CD1c-positive myeloid dendritic cell (primary cell): ENCODE data around the gene AGTR1.
"Not testable (repeated sequence)": the region's sequence is repeated elsewhere in the genome, so short reads cannot be mapped to it uniquely, and the experiment has no call there.

Source experiments
- DNase-seq: peaks from one replicate; pipeline ENCODE4 v3.0.0-alpha.2; 2016; ENCODE audit errors: extremely low spot score

The AGTR1 gene

DNA sequence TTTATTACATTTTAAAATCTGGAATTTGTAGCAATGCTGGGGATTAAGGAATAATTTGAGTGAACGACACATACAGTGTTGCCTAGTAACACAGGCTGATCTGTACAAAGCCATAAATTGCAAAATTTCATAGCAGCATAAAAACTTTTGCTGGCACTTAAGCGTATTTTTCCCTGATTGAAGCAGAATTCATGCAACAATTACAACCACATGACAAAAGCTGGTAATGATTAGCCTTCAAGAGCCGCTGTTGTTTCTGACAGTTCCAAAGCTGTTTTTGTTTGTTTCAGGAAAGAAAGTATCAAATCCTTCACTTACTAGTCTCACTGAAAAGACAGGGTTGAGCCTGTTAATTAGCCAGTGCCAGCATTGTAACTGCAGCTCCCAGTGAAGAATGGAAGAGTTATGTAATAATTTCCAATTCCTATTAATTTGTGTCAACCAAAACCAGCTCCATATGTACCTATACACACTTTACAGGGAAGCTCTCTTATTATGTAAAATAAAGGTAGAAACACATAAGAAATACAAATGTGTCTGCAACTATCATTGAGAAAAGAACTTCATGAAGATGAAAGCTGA is 60.7 kb downstream of the AGTR1 start:
- DNase-seq = no peak

DNA sequence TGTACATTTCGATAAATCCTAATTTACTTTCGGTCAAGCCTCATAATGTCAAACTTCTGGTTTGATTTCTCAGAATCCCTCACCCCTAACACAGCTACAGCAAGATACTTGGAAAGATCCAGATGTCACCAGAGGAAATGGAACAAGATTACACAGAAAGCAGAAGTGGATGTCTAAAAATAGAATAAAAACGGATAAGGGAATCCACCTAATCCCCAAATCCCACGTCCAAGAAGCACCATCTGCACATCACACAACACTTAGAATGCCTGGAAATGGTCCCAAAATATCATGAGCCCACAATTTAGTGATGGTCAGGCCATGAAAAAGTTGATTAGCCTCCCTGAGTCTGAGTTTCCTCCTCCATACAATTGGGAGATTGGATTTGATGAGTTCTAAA is 61.7 kb downstream of the AGTR1 start:
- DNase-seq = peak; percentile 9

DNA sequence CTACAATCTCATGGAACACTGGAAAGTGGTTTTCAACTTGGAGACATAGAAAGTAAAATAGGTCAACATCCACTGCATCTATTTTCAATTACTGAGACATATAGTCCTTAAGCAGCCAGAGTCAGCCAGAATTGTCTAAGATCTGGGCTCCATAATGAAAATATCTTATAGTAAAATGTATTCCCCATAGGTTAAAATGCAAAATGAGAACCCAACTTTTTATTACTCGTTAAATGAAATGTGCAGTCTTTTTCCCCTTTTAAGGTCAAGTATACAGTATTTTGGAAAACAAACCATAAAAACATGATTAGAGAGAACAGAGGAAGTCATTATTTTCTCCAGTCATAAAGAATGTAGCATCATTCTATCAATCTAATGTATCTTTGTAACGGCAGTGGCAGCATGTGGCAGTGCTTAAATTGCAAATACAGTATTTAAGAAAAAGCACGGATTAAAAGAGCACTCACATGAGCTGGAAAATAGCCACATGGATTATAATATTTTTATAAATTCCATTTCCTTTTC is 65.5 kb downstream of the AGTR1 start:
- DNase-seq = no peak

- DNase-seq = no peak
Measured at GRCh38 chr3:148763986-148764935, 66.6 kb downstream of the AGTR1 start.

GRCh38 chr3:148772361-148772760 is 74.7 kb downstream of the AGTR1 start:
- no peak for DNase-seq

DNA sequence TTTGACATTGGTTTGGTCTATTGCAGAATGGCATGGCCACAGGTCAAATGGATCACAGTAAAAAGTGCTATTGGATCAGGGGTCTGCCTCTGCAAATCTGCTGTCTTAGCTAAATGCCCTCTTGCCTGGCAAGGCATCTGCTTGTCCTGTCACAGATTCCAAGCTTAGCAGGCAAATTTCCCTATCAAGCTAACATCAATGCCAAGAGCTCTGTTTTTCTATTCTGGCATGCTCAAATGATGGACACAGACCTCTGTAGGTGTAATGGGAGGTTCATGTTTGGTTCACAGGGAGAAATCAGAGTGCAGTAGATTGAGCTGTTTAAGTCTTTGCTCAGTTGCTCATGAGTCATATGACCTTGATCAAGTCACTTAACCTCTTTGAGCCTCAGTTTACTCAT is 75.1 kb downstream of the AGTR1 start:
- DNase-seq = no peak

DNA sequence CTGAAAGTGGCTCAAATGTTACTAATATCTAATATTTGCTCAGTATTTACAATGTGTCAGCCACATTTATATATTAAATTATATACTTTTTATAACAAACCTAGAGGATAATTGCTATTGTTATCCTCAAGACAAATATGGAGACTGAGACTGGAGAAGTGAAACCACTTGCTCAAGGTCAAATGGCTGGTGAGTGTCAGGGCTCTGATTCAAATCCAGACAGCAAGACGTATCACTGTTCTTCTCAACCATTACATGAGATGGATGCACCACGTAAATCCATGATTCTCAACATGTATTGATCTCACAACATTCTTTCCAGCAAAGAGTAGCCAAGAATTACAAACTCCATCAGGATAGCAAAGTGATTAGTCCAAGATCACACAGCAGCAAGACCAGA is 76.1 kb downstream of the AGTR1 start:
- peak; percentile 11 for DNase-seq

DNA sequence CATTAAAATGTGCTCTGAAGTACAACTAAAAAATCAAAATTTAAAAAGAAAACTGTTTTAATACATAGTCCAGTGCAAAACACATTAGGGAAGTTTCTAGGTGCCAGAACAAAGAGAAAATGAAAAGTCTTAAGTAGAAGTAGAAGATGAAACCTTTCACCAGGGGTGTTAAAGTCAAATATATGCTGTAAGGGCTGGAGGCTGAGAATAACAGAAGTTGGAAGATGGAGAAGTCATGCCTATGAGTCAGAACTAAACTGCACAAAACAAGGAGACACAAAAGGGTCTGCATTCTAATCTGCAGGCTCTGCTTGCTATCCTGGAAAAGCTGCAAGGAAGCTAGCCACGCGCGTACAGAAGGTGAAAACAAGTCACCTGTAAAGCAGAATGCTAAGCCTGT is 81.2 kb downstream of the AGTR1 start:
- DNase-seq = peak; percentile 31

- DNase-seq = peak; percentile 47
Measured at GRCh38 chr3:148785026-148785425, 87.3 kb downstream of the AGTR1 start.

DNA sequence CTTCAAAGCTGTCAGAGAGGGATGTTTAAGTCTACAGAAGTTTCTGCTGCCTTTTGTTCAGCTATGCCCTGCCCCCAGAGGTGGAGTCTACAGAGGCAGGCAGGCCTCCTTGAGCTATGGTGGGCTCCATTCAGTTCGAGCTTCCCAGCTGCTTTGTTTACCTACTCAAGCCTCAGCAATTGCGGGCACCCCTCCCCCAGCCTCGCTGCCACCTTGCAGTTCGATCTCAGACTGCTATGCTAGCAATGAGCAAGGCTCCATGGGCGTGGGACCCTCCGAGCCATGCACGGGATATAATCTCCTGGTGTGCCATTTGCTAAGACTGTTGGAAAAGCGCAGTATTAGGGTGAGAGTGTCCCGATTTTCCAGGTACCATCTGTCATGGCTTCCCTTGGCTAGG is 88.5 kb downstream of the AGTR1 start:
- DNase-seq = not testable (repeated sequence)

GRCh38 chr3:148789146-148789545 is 91.4 kb downstream of the AGTR1 start:
- DNase-seq = no peak

- no peak for DNase-seq
Measured at GRCh38 chr3:148789906-148790305, 92.2 kb downstream of the AGTR1 start.

DNA sequence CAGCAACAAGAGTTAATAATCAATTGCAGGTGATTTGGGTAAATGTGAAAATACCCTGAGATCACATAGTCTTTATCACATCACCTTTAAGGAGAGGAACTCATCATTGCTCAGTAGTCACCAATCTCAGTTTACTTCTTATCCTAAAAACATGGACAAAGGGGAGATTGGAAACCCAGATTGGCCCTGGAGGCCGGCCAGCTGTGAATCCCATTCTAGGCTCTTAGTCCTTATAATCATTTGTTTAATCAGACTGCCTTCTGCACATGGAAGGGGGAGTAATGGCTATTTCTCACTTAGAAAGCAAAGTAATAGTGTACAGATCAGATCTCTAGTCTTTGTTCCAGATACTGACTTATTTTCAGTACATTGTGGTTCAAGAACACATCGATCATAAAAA is 92.7 kb downstream of the AGTR1 start:
- DNase-seq = no peak

DNA sequence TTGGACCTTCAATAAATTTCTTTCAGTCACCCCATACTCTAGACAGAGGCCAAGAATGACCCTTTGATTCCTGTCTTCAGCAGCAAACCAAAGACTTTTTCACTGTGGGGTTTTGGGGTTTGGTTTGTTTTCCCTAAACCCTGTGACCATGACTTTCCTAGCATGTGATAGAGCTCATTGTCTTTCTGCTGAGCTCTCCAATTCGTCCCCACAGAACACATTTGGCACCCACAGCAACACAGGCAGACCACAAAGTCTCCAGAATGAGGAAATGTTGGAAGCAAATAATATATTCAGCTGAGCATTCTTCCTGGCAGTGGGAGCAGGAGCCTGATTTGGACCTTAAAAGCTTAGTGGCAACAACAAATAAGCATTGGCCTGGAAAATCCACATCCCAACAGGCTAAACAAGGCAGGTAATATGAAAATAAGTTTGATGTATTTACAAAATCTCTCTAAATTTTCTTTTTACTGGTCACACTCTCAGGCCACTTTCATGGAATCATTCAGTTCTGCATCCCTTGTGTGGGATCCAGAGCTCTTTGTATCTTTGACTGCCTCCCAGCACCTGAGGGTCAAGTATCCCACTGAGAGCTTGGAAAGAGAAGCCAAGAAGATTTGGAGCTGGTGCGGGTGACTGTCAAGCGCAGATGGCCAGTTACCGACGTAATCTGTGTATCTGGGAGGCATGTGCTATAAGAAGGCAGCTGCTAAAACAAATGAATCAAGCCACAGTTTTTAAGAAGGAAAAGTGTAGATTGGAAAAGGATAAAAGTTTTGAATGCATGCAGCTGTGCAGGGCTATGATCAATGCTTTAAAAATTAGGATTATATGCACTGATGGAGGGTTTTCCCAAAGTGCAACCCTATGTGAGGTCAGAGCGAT is 93.4 kb downstream of the AGTR1 start:
- no peak for DNase-seq

- no peak for DNase-seq
Measured at GRCh38 chr3:148791920-148792319, 94.2 kb downstream of the AGTR1 start.

DNA sequence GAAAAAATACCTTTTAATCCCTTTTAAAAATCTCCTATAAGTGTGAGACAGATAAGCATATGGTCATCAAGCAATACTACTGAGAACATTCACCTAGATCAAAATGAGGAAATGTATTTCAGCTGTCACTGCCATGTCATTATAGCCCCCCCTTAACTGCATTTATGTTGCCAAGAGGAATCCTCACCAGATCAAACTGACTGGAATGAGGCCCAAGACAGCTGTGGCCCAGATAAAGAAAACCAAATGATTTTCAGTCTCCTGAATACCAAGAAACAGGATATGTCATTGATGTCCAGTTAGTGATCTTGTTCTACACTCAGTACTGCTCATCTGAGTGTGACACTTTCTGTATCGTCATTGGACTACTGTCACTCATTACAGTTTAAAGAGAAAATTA is 94.8 kb downstream of the AGTR1 start:
- no peak for DNase-seq
